Measurements from ENCODE around the gene CEP104.

Gene CEP104

DNA sequence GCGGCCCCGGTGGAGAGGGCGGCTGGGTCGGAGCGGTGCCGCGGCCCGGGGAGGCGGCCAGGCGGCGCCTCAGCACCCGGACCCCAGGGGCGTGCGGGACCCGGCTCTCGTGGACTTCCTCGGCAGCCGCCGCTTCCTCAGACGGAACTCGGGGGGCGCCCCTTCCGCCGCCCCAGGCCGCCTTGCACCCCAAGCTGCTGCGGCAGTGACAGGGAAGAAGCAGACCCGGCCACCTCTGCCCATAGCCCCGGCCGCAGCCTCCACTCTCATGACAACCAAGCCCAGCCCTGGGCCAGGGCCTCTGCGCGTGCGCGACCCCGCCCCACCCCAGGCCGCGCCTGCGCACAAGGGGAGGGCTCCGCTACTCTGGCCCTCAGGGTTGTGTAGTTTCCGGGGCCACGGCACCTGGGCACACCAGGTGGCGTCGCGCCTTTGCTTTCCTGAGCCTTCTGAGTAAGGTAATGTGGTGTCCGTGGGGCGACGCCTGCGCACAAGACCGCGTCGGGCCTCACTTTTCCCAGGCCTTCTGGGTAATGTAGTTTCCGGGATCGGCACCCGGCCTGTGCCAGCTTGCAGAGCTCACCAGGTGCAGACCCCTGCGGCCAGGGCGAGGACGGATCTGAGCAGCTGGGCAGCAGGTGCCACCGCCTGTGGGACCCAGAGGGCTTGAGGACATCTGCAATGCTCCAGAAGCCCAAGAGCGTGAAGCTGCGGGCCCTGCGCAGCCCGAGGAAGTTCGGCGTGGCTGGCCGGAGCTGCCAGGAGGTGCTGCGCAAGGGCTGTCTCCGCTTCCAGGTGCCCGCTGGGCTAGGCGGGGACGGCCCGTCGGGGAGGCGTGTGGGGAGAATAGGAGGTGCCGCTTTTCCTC is at the start of gene CEP104, which contains the start of gene DFFB:
TSS of gene CEP104 (minus strand) at position 289 of the 868 bp plus-strand sequence. CDS start 4,804 bp downstream, outside the sequence.
TSS of gene DFFB (plus strand) at position 554 of the 868 bp plus-strand sequence. CDS start at position 682, 128 bp downstream.
- DNase-seq (ENCODE audit: low read depth): peak; percentile 96

DNA sequence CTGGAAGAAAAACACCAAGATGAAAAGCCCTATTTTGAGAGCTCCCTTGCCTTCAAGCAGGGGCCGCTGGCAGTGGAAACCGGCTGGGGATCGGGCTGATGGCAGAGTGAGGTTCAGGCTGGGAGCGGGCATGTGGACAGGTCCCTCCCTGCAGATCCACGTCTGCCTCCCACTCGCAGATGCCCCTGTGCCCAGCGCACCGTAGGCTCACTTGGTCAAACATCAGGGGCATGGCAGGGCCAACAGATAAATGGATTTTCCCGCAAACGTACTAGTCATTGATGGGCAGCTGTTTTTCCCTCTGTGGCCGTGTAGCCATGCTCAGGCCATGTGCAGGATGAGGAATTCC is 49.6 kb upstream of the CEP104 start:
- DNase-seq (ENCODE audit: low read depth): no peak

- no peak for DNase-seq (ENCODE audit: low read depth)
Measured at GRCh38 chr1:3905953-3906671, 49.1 kb upstream of the CEP104 start.

DNA sequence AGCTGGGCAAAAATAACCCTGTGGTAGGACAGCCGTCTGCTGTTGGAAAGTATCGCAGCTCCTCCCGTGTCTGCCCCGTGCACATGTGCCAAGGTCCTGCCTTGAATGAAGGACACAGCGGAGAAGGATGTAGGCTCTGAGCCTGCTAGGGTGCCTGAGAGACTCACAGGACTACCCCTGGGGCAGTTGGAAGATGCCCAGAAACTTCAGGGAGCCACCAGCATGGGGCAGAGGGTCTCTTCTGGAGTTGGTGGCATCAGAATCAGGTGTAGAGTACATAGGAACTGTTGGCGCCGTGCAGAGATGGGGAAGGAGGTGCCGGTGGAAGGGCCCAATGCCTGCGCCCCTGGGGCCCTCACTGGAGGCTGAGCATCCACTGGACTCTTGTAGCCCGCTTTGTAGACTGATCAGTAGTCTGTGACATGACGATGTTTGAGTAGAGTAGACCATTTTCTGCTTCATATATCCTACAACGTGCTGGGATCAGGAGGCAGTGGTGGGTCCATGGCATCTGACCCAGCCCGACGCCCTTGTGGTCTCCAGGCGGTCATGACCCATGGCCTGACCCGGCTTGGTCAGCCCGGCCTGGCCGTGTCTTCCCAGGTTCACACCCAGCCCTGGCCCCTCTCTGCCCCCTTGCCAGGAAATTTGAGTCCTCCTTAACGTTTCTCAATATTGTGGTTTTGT is 48.4 kb upstream of the CEP104 start:
- DNase-seq (ENCODE audit: low read depth): no peak

DNA sequence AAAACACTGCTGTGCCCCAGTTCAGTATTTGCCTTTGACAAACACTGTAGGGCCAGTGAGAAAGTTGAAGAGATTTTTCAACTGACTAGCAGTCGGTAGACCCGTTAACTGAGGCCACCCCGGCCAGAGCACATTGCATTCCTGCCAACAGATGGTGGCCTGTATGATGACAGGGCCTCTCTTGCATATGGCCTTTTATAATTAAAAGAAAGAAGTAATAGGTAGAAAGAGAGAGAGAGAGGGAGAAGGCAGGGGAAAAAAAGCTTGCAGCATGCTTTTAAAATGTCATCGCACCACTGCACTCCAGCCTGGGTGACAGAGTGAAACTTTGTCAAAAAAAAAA is 47.8 kb upstream of the CEP104 start:
- no peak for DNase-seq (ENCODE audit: low read depth)

DNA sequence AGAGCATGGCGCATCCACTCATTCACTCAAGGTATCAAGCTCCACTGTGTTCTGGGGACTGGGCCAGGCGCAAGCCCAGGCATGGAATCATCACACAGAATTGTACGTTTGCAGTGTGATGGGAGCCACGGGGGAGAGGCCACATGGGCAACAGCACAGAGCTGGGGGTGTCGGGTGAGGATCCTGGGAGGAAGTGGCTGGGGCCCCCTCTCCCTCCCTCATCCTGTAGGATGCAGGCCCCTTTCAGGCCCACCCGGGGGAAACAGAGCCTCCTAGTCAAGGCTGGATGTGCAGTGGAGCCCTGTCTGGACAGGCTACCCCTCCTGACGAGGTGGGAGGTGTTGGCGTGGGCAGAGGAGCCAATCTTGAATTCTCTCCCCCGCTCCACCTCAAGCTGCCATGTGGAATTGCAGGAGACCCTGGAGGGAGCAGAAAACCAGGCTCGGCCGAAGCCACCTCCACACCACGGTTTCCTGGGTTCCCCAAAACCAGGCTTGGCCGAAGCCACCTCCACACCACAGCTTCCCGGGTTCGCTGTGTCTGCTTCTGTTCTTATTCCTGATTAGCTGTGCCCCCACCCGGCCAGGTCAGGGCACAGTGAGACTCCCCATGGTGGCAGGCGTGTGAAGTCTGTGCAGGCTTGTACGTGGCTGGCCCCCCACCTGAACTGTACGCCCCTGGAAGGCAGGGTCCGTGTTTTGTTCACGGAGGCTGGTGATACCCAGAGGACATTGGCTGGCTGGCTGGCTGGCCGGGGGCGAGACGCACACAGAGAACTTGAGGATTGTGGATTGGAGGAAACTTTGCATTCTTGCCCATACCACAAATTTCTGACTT is 47.2 kb upstream of the CEP104 start:
- DNase-seq (ENCODE audit: low read depth): no peak

DNA sequence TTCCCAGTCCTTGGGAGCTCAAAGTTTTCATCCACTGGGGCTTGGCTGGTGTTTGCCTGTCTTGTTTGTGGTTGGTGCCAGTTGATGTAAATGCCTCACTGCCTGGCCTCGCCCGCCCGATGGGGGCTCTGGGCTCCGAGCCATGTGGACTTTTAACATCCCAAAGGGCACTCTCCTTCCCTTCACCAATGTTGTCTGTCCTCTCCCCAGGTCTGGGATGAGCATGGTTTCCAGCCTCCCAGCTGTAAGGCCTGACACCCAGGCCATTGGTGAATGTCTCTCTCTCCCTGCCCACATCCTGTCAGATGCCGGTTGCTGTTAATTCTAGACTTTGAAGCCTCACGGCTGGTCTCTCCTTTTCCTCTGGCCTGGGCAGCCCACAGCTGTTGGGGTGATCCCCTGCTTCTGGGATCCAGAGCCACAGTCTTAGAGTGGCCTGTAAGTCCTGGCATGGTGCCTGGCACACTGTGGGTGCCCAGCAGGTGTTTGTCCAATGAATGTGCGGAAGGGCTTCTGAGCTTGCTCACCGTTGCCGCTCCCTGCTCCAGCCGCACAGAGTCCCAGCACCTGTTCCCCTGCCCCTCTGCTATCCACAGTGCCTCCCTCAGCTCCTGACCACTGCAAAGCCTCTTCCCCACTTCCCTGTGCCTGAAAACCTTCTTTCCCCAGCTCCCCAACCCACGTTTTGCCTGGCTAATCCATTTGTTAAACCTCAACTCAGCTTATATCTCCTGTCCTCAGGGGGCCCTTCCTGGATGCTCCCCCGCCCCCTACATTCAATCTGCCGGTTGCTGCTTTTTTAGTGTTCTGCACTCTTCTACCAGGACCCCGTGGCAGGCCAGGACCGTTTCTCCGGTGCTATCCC is 46.4 kb upstream of the CEP104 start:
- no peak for DNase-seq (ENCODE audit: low read depth)

DNA sequence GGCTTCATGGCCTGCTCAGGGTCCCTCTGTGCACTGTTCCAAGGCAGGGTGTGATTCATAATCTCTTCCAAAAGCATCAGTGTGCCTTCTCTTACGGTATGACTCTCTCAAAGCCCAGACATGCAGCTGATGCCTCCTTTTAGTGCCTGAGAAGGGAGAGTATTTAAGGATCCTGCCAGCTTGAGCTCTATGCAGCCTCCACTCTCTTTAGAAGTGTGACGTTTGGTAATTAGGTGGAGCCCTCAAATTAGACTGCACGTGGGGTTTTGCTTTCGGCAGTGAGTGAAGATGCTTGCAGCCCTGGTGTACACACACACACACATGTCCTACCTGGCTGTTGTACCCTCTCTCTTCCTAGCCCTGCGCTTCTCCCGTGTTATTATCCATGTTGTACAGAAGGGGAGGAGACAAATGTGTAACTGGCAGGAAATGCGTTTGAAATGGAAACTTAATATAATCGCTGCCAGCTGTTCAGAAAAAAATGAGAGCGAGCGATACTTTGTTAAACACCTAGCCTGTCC is 45.6 kb upstream of the CEP104 start:
- DNase-seq (ENCODE audit: low read depth): peak; percentile 23

GRCh38 chr1:3902111-3902511 is 45.1 kb upstream of the CEP104 start:
- no peak for DNase-seq (ENCODE audit: low read depth)

DNA sequence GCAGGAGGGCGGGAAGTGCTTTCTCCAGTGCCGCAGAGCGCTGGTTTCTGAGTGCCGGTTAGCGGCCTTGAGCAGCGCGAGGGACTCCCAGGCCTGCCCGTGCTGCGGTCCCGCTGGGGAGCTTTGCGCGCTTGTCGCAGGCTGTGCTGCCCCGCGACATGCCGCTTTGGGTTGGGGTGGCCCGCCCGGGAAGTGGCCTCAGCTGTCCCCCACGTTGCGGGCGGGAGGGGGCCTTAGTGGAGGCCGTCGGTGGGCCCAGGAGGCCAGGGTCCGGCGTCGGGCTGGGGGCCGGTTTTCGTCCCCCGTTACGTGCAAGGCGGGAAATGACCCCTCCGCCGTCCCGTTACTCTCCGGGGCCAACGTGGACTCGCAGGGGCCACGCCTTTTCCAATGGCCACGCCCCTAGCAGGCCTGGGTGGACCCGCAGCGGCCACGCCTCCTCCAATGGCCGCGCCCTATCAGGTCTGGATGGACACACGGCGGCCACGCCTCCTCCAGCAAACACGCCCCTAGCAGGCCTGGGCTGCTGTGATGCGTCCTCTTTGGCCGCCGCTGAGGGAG is 44.0 kb upstream of the CEP104 start:
- DNase-seq (ENCODE audit: low read depth): peak; percentile 66

GRCh38 chr1:3900150-3900968 is 43.3 kb upstream of the CEP104 start, which contains the start of gene C1orf174:
Gene C1orf174 (minus strand): TSS chr1:3900272. CDS start chr1:3900186, 86 bp downstream.
- peak; percentile 94 for DNase-seq (ENCODE audit: low read depth)

DNA sequence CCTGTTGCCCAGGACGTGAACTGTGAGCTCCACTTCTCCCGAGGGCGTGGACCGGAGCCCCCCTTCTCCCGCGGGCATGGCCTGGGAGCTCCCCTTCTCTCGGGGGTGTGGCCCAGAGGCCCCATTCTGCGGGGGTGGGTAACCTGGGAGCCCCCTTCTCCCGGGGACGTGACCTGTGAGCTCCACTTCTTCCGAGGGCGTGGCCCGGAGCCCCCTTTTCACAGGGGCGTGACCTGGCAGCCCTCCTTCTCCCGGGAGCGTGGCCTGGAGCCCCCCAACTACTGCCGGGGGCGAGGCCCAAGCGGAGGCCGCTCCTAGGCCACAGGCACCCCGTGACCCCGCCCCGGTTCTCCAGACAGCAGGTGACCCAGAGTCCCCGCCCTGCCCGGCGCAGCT is 42.7 kb upstream of the CEP104 start:
- DNase-seq (ENCODE audit: low read depth): no peak

DNA sequence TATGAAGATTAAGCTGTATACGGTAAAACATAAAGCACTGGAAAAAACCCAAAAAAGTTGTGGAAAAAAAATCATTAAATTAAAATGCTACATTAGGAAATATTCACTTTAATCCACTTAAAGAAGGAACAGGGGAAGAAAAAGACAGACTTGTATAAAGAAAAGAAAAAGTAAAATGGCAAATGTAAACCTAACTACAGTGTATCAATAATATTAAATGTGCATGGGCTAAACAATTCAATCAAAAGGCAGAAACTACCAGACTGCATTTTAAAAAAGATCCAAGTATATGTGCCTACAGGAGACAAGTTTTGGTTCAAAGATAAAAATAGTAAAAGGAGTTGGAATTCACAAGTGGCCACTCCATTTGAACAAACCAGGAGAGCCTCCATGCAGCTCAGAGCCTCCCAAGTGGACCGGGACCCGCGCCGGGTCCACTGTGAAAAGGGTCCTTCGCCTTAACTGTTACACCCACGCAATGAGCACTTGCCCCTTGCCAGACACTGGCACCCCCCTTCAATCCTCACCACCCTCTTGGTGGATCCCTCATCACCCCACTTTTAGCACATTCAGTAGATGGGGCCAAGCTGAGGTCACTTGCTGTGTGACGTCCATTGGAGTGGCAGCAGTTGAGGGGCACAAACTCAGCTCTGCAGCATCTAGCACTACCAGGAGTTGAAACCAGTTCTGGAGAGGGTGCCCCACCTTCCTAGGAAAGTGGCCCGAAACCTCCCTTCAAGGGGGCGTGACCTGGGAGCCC is 42.2 kb upstream of the CEP104 start:
- DNase-seq (ENCODE audit: low read depth): no peak

GRCh38 chr1:3898475-3898735 is 41.4 kb upstream of the CEP104 start:
- DNase-seq (ENCODE audit: low read depth): no peak

GRCh38 chr1:3896396-3897000 is 39.5 kb upstream of the CEP104 start:
- no peak for DNase-seq (ENCODE audit: low read depth)

DNA sequence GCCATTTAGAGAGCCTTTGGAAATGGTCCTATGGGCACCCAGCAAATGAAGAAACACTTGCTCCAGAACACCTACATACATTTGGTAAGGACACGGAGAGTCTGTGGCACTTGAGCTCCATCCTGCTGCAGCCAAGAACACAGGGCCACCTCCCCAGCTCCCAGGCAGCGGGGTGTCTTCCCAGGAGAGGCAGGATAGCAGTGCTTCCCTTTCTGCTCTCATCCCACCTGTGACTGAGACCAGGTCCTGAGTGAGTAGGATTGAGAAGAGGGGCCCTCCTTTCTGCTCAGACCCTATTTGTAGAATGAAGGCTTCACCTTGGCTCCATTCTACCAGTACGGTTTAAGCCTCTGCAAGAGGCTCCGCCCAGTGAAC is 38.9 kb upstream of the CEP104 start:
- no peak for DNase-seq (ENCODE audit: low read depth)

- DNase-seq (ENCODE audit: low read depth): no peak
Measured at GRCh38 chr1:3895279-3895950, 38.4 kb upstream of the CEP104 start.

Measured in stimulated activated CD4-positive, alpha-beta T cell treated with anti-CD3 and anti-CD28 coated beads, Interleukin-2, amount 100 ng/mL, for 4 hours (primary cell).